ENCODE measurements around the gene BCAR1. TPM values are rescaled to one million over a fixed set of nuclear protein-coding genes. Genes with fewer than 3 reads are reported as not detected.

Gene BCAR1
- total and polyA plus RNA-seq, 9 donors = 2.4 to 90.2 (median 46.6) TPM

- TF ChIP-seq EP300 (IDR thresholded peaks at IDR 0.05) (no peak), POLR2A (IDR thresholded peaks at IDR 0.05) (no peak), CTCF (IDR thresholded peaks at IDR 0.05) (no peak)
- intact Hi-C loops (cut with DNase I) = loop anchor here in 2 of 4 donors (5.0 to 10.0 kb wide), 3 partner anchors 64 to 159 kb away; no protein-coding TSS in a partner anchor
- peak overlapping the region; percentile 59 to 79 for H3K27ac ChIP-seq
- peaks cover 15% of the 10 kb centered on the region for H3K4me1 ChIP-seq (ENCODE audit: insufficient read depth)
- peak; percentile 90 to 94 (median 91) for DNase-seq
- no peaks in the 10 kb centered on the region for H3K36me3 ChIP-seq
- H3K9me3 ChIP-seq = no peaks in the 10 kb centered on the region
- no peak overlapping the region for H3K4me3 ChIP-seq
- no peaks in the 10 kb centered on the region for H3K27me3 ChIP-seq
- 14 to 16% (median 16%) methylated on average over 23 to 25 of the region's 25 CpGs for WGBS, 3 donors
Observed at GRCh38 chr16:75238132-75238852, 13.1 kb downstream of the BCAR1 start.

- H3K4me1 ChIP-seq (ENCODE audit: insufficient read depth) = peaks cover 15% of the 10 kb centered on the region
- no peaks in the 10 kb centered on the region for H3K27me3 ChIP-seq
- H3K9me3 ChIP-seq = no peaks in the 10 kb centered on the region
- no peak overlapping the region for H3K4me3 ChIP-seq
- no peaks in the 10 kb centered on the region for H3K36me3 ChIP-seq
- TF ChIP-seq CTCF (IDR thresholded peaks at IDR 0.05) (no peak), EP300 (IDR thresholded peaks at IDR 0.05) (no peak), POLR2A (IDR thresholded peaks at IDR 0.05) (no peak)
- peak overlapping the region; percentile 59 to 79 for H3K27ac ChIP-seq
- 76 to 87% (median 82%) methylated on average over 17 to 18 of the region's 18 CpGs for WGBS, 3 donors
- peak in 3 of 5 donors; percentile 25 to 43 (median 43) for DNase-seq
- intact Hi-C loops (cut with DNase I) = loop anchor here in 2 of 4 donors (5.0 to 10.0 kb wide), 3 partner anchors 65 to 160 kb away; no protein-coding TSS in a partner anchor
Observed at GRCh38 chr16:75237398-75238131, 13.9 kb downstream of the BCAR1 start.

GRCh38 chr16:75236736-75237397 lies 14.6 kb downstream of the BCAR1 start:
- WGBS, 3 donors = 88 to 91% (median 89%) methylated on average over 28 of the region's 28 CpGs
- intact Hi-C loops (cut with DNase I) = loop anchor here in 2 of 4 donors (5.0 to 10.0 kb wide), 3 partner anchors 65 to 160 kb away; no protein-coding TSS in a partner anchor
- H3K27me3 ChIP-seq = no peaks in the 10 kb centered on the region

More at GRCh38 chr16:75236736-75237397, 14.6 kb downstream of the BCAR1 start:
- no peak overlapping the region for H3K4me3 ChIP-seq
- H3K27ac ChIP-seq = no peak overlapping the region
- H3K9me3 ChIP-seq = no peaks in the 10 kb centered on the region
- no peak for TF ChIP-seq CTCF (IDR thresholded peaks at IDR 0.05)
- TF ChIP-seq EP300 (IDR thresholded peaks at IDR 0.05) = no peak
- TF ChIP-seq POLR2A (IDR thresholded peaks at IDR 0.05) = no peak
- DNase-seq = peak in 4 of 5 donors; percentile 24 to 46 (median 40)
- peaks cover 15% of the 10 kb centered on the region for H3K4me1 ChIP-seq (ENCODE audit: insufficient read depth)
- no peaks in the 10 kb centered on the region for H3K36me3 ChIP-seq
